Measurements from ENCODE around the gene EBF3. TPM values are rescaled to one million over a fixed set of nuclear protein-coding genes. Genes with fewer than 3 reads are reported as not detected.

Gene EBF3
- total and polyA plus RNA-seq, 4 donors: 14.3 to 166 (median 116) TPM

- no peak overlapping the region for H3K27ac ChIP-seq (ENCODE audit: low read depth, low read length)
- H3K4me3 ChIP-seq (ENCODE audit: low read depth, low read length): no peak overlapping the region
- WGBS (ENCODE audit: insufficient coverage): 82% methylated on average over 4 of the region's 4 CpGs
- DNase-seq (ENCODE audit: low read depth in 4 of 6, low spot score in 6 of 6): no peak
- no peaks in the 10 kb centered on the region for H3K27me3 ChIP-seq (ENCODE audit: control insufficient read depth, insufficient read depth, low read length)
- H3K9me3 ChIP-seq (ENCODE audit: control insufficient read depth, insufficient read depth, low read length): peaks cover 1% of the 10 kb centered on the region
- H3K36me3 ChIP-seq (ENCODE audit: control insufficient read depth, insufficient read depth, low read length): no peaks in the 10 kb centered on the region
- H3K4me1 ChIP-seq (ENCODE audit: control insufficient read depth, insufficient read depth, low read length): no peaks in the 10 kb centered on the region
These were observed 36.8 kb upstream of the EBF3 start for GRCh38 chr10:130000918-130001317.

GRCh38 chr10:129999140-129999539, 35.1 kb upstream of the EBF3 start:
- H3K36me3 ChIP-seq (ENCODE audit: control insufficient read depth, insufficient read depth, low read length): no peaks in the 10 kb centered on the region
- H3K4me1 ChIP-seq (ENCODE audit: control insufficient read depth, insufficient read depth, low read length): no peaks in the 10 kb centered on the region
- DNase-seq (ENCODE audit: low read depth in 4 of 6, low spot score in 6 of 6): no peak
- H3K4me3 ChIP-seq (ENCODE audit: low read depth, low read length): no peak overlapping the region
- WGBS (ENCODE audit: insufficient coverage): 100% methylated on average over 1 of the region's 4 CpGs
- H3K9me3 ChIP-seq (ENCODE audit: control insufficient read depth, insufficient read depth, low read length): no peaks in the 10 kb centered on the region
- no peaks in the 10 kb centered on the region for H3K27me3 ChIP-seq (ENCODE audit: control insufficient read depth, insufficient read depth, low read length)
- no peak overlapping the region for H3K27ac ChIP-seq (ENCODE audit: low read depth, low read length)

GRCh38 chr10:129993621-129994020, 29.5 kb upstream of the EBF3 start:
- Histone ChIP-seq H3K9me3 (ENCODE audit: control insufficient read depth, insufficient read depth, low read length) (peaks cover 1% of the 10 kb centered on the region), H3K4me1 (ENCODE audit: control insufficient read depth, insufficient read depth, low read length) (no peaks in the 10 kb centered on the region), H3K4me3 (ENCODE audit: low read depth, low read length) (no peak overlapping the region), H3K27ac (ENCODE audit: low read depth, low read length) (no peak overlapping the region), H3K27me3 (ENCODE audit: control insufficient read depth, insufficient read depth, low read length) (no peaks in the 10 kb centered on the region), H3K36me3 (ENCODE audit: control insufficient read depth, insufficient read depth, low read length) (no peaks in the 10 kb centered on the region)
- DNase-seq (ENCODE audit: low read depth in 4 of 6, low spot score in 6 of 6): no peak
- 83% methylated on average over 1 of the region's 1 CpG for WGBS (ENCODE audit: insufficient coverage)

- peaks cover 1% of the 10 kb centered on the region for H3K9me3 ChIP-seq (ENCODE audit: control insufficient read depth, insufficient read depth, low read length)
- no peaks in the 10 kb centered on the region for H3K36me3 ChIP-seq (ENCODE audit: control insufficient read depth, insufficient read depth, low read length)
- no peaks in the 10 kb centered on the region for H3K27me3 ChIP-seq (ENCODE audit: control insufficient read depth, insufficient read depth, low read length)
- DNase-seq (ENCODE audit: low read depth in 4 of 6, low spot score in 6 of 6): no peak
- no peaks in the 10 kb centered on the region for H3K4me1 ChIP-seq (ENCODE audit: control insufficient read depth, insufficient read depth, low read length)
- H3K27ac ChIP-seq (ENCODE audit: low read depth, low read length): no peak overlapping the region
- no peak overlapping the region for H3K4me3 ChIP-seq (ENCODE audit: low read depth, low read length)
- no CpG with 5 or more reads among the region's 3 CpGs for WGBS (ENCODE audit: insufficient coverage)
These were observed 28.3 kb upstream of the EBF3 start for GRCh38 chr10:129992356-129992755.

- Histone ChIP-seq H3K9me3 (ENCODE audit: control insufficient read depth, insufficient read depth, low read length) (peaks cover 2% of the 10 kb centered on the region), H3K27me3 (ENCODE audit: control insufficient read depth, insufficient read depth, low read length) (no peaks in the 10 kb centered on the region), H3K27ac (ENCODE audit: low read depth, low read length) (no peak overlapping the region), H3K4me1 (ENCODE audit: control insufficient read depth, insufficient read depth, low read length) (no peaks in the 10 kb centered on the region), H3K36me3 (ENCODE audit: control insufficient read depth, insufficient read depth, low read length) (no peaks in the 10 kb centered on the region), H3K4me3 (ENCODE audit: low read depth, low read length) (no peak overlapping the region)
- DNase-seq (ENCODE audit: low read depth in 4 of 6, low spot score in 6 of 6): no peak
These were observed 18.8 kb upstream of the EBF3 start for GRCh38 chr10:129982825-129983224.

- no peak for DNase-seq (ENCODE audit: low read depth in 4 of 6, low spot score in 6 of 6)
- no peak overlapping the region for H3K27ac ChIP-seq (ENCODE audit: low read depth, low read length)
- no peaks in the 10 kb centered on the region for H3K36me3 ChIP-seq (ENCODE audit: control insufficient read depth, insufficient read depth, low read length)
- peaks cover 2% of the 10 kb centered on the region for H3K9me3 ChIP-seq (ENCODE audit: control insufficient read depth, insufficient read depth, low read length)
- H3K27me3 ChIP-seq (ENCODE audit: control insufficient read depth, insufficient read depth, low read length): peaks cover 14% of the 10 kb centered on the region
- H3K4me3 ChIP-seq (ENCODE audit: low read depth, low read length): no peak overlapping the region
- 80% methylated on average over 2 of the region's 6 CpGs for WGBS (ENCODE audit: insufficient coverage)
- H3K4me1 ChIP-seq (ENCODE audit: control insufficient read depth, insufficient read depth, low read length): no peaks in the 10 kb centered on the region
These were observed 14.9 kb upstream of the EBF3 start for GRCh38 chr10:129978980-129979379.

GRCh38 chr10:129978322-129978721, 14.2 kb upstream of the EBF3 start:
- no CpG with 5 or more reads among the region's 1 CpG for WGBS (ENCODE audit: insufficient coverage)
- DNase-seq (ENCODE audit: low read depth in 4 of 6, low spot score in 6 of 6): no peak
- H3K9me3 ChIP-seq (ENCODE audit: control insufficient read depth, insufficient read depth, low read length): no peaks in the 10 kb centered on the region
- no peak overlapping the region for H3K4me3 ChIP-seq (ENCODE audit: low read depth, low read length)
- H3K27ac ChIP-seq (ENCODE audit: low read depth, low read length): no peak overlapping the region
- H3K36me3 ChIP-seq (ENCODE audit: control insufficient read depth, insufficient read depth, low read length): no peaks in the 10 kb centered on the region
- H3K4me1 ChIP-seq (ENCODE audit: control insufficient read depth, insufficient read depth, low read length): peaks cover under 1% of the 10 kb centered on the region
- H3K27me3 ChIP-seq (ENCODE audit: control insufficient read depth, insufficient read depth, low read length): peaks cover 21% of the 10 kb centered on the region

- no peak overlapping the region for H3K27ac ChIP-seq (ENCODE audit: low read depth, low read length)
- H3K4me3 ChIP-seq (ENCODE audit: low read depth, low read length): no peak overlapping the region
- 81% methylated on average over 8 of the region's 10 CpGs for WGBS (ENCODE audit: insufficient coverage)
- peaks cover 25% of the 10 kb centered on the region for H3K27me3 ChIP-seq (ENCODE audit: control insufficient read depth, insufficient read depth, low read length)
- no peaks in the 10 kb centered on the region for H3K9me3 ChIP-seq (ENCODE audit: control insufficient read depth, insufficient read depth, low read length)
- no peak for DNase-seq (ENCODE audit: low read depth in 4 of 6, low spot score in 6 of 6)
- H3K4me1 ChIP-seq (ENCODE audit: control insufficient read depth, insufficient read depth, low read length): peaks cover 4% of the 10 kb centered on the region
- no peaks in the 10 kb centered on the region for H3K36me3 ChIP-seq (ENCODE audit: control insufficient read depth, insufficient read depth, low read length)
These were observed 13.7 kb upstream of the EBF3 start for GRCh38 chr10:129977794-129978193.

- Histone ChIP-seq H3K36me3 (ENCODE audit: control insufficient read depth, insufficient read depth, low read length) (no peaks in the 10 kb centered on the region), H3K27ac (ENCODE audit: low read depth, low read length) (no peak overlapping the region), H3K9me3 (ENCODE audit: control insufficient read depth, insufficient read depth, low read length) (no peaks in the 10 kb centered on the region), H3K4me1 (ENCODE audit: control insufficient read depth, insufficient read depth, low read length) (peaks cover 34% of the 10 kb centered on the region), H3K4me3 (ENCODE audit: low read depth, low read length) (no peak overlapping the region), H3K27me3 (ENCODE audit: control insufficient read depth, insufficient read depth, low read length) (peaks cover 58% of the 10 kb centered on the region)
- DNase-seq (ENCODE audit: low read depth in 4 of 6, low spot score in 6 of 6): no peak
- WGBS (ENCODE audit: insufficient coverage): 82% methylated on average over 4 of the region's 8 CpGs
These were observed 9.6 kb upstream of the EBF3 start for GRCh38 chr10:129973674-129974059.

GRCh38 chr10:129972966-129973673, 9.0 kb upstream of the EBF3 start:
- Histone ChIP-seq H3K4me1 (ENCODE audit: control insufficient read depth, insufficient read depth, low read length) (peaks cover 39% of the 10 kb centered on the region), H3K9me3 (ENCODE audit: control insufficient read depth, insufficient read depth, low read length) (no peaks in the 10 kb centered on the region), H3K27me3 (ENCODE audit: control insufficient read depth, insufficient read depth, low read length) (peaks cover 63% of the 10 kb centered on the region), H3K4me3 (ENCODE audit: low read depth, low read length) (no peak overlapping the region), H3K27ac (ENCODE audit: low read depth, low read length) (no peak overlapping the region), H3K36me3 (ENCODE audit: control insufficient read depth, insufficient read depth, low read length) (no peaks in the 10 kb centered on the region)
- 18% methylated on average over 55 of the region's 59 CpGs for WGBS (ENCODE audit: insufficient coverage)
- peak in 2 of 6 donors; percentile 4 to 55 for DNase-seq (ENCODE audit: low read depth in 4 of 6, low spot score in 6 of 6)
